GM23338 (cell line): ENCODE measurements around the gene GAB2. TPM values are rescaled to one million over a fixed set of nuclear protein-coding genes. Genes with fewer than 3 reads are reported as not detected.

Experiments
- ATAC-seq: fragments of 200-7000 bp; cut with Tn5 transposase; 3 replicates; pipeline ENCODE4 v1.9.1; 2020
- DNase-seq: peaks from one replicate; pipeline ENCODE4 v3.0.0-alpha.2; 2015; ENCODE audit warnings: low spot score
- H2AFZ ChIP-seq: fragments of 200-600 bp; sonication (generic); 2 replicates; pipeline ENCODE4 v1.8.0; 2016; ENCODE audit warnings: antibody characterized with exemption, mild to moderate bottlenecking, moderate library complexity
- H3F3A ChIP-seq: fragments of 200-600 bp; sonication (generic); replicated peaks from 2 replicates; pipeline ENCODE4 v1.8.0; 2017; ENCODE audit warnings: antibody characterized with exemption, mixed run types, low read depth
- H3K27ac ChIP-seq: fragments of 200-600 bp; sonication (generic); 2 replicates; pipeline ENCODE4 v1.6.1; 2016; ENCODE audit warnings: low read depth
- H3K27me3 ChIP-seq: fragments of 200-600 bp; sonication (generic); 2 replicates; pipeline ENCODE4 v1.8.0; 2016; ENCODE audit warnings: mild to moderate bottlenecking, mixed run types, moderate library complexity; ENCODE audit not compliant: insufficient read depth
- H3K36me3 ChIP-seq: fragments of 200-600 bp; sonication (generic); 2 replicates; pipeline ENCODE4 v1.8.0; 2016; ENCODE audit warnings: mild to moderate bottlenecking; ENCODE audit not compliant: insufficient read depth
- H3K4me1 ChIP-seq: fragments of 200-600 bp; sonication (generic); 2 replicates; pipeline ENCODE4 v1.8.0; 2016; ENCODE audit warnings: mild to moderate bottlenecking, moderate library complexity; ENCODE audit not compliant: insufficient read depth
- H3K4me2 ChIP-seq: fragments of 200-600 bp; sonication (generic); 2 replicates; pipeline ENCODE4 v1.7.1; 2017; ENCODE audit warnings: mixed run types
- H3K4me3 ChIP-seq: fragments of 200-600 bp; sonication (generic); 2 replicates; pipeline ENCODE4 v1.6.1; 2016; ENCODE audit warnings: mixed run types
- H3K79me2 ChIP-seq: fragments of 200-600 bp; sonication (generic); replicated peaks from 2 replicates; pipeline ENCODE4 v1.8.0; 2017; ENCODE audit warnings: mild to moderate bottlenecking; ENCODE audit not compliant: insufficient read depth
- H3K9me2 ChIP-seq: fragments of 200-600 bp; sonication (generic); 2 replicates; pipeline ENCODE4 v1.8.0; 2017; ENCODE audit not compliant: insufficient read depth
- H4K20me1 ChIP-seq: fragments of 200-600 bp; sonication (generic); replicated peaks from 2 replicates; pipeline ENCODE4 v1.8.0; 2017; ENCODE audit warnings: mild to moderate bottlenecking; ENCODE audit not compliant: insufficient read depth
- H3K27ac Mint-ChIP-seq: 2 replicates; pipeline ENCODE4 v1.8.0; 2020; ENCODE audit warnings: inconsistent platforms, mild to moderate bottlenecking, moderate library complexity, mixed read lengths
- H3K27me3 Mint-ChIP-seq: 3 replicates; pipeline ENCODE4 v1.8.0; 2022; ENCODE audit warnings: low read depth, mild to moderate bottlenecking, moderate library complexity, mixed read lengths, inconsistent platforms; ENCODE audit not compliant: insufficient read depth, poor library complexity
- H3K36me3 Mint-ChIP-seq: 3 replicates; pipeline ENCODE4 v1.8.0; 2021; ENCODE audit warnings: low read depth, mild to moderate bottlenecking, inconsistent platforms, moderate library complexity, mixed read lengths
- H3K4me1 Mint-ChIP-seq: 3 replicates; pipeline ENCODE4 v1.8.0; 2020; ENCODE audit warnings: mild to moderate bottlenecking, inconsistent platforms, mixed read lengths
- H3K4me3 Mint-ChIP-seq: 3 replicates; pipeline ENCODE4 v1.8.0; 2021; ENCODE audit warnings: moderate library complexity, mild to moderate bottlenecking, inconsistent platforms, mixed read lengths
- H3K9me3 Mint-ChIP-seq: 3 replicates; pipeline ENCODE4 v1.8.0; 2020; ENCODE audit warnings: moderate library complexity, mild to moderate bottlenecking, inconsistent platforms, mixed read lengths
- CTCF ChIP-seq, 2 experiments: fragments of 200-600 bp in 1 of 2; sonication (generic) in 1 of 2; conservative IDR thresholded peaks; 2 replicates each; pipeline versions ENCODE4 v1.5.1 to v1.6.1; 2016 to 2017; ENCODE audit warnings: antibody characterized with exemption in 2 of 2, low read depth in 2 of 2, mild to moderate bottlenecking in 2 of 2, moderate library complexity in 1 of 2
- ETS1 ChIP-seq: IDR thresholded peaks from 2 replicates; pipeline ENCODE4 v1.6.1; 2016; ENCODE audit warnings: antibody characterized with exemption
- POLR2AphosphoS5 ChIP-seq: IDR thresholded peaks from 2 replicates; pipeline ENCODE4 v1.6.1; 2016; ENCODE audit warnings: antibody characterized with exemption, low read depth
- ZNF114 ChIP-seq: fragments of 250-450 bp; sonication (Bioruptor Pico); IDR thresholded peaks from 2 replicates; pipeline ENCODE4 v1.5.0; 2020; ENCODE audit warnings: mild to moderate bottlenecking, moderate library complexity
- ZNF331 ChIP-seq: fragments of 250-450 bp; sonication (Bioruptor Pico); IDR thresholded peaks from 2 replicates; pipeline ENCODE4 v1.5.0; 2020; ENCODE audit warnings: low read depth, mild to moderate bottlenecking, moderate library complexity
- polyA plus RNA-seq: library from polyadenylated mRNA; unstranded; fragments of >200 nt; fragmentation: Nextera tagmentation; extraction: Ambion mirVana; gene quantifications from 2 replicates; pipeline ENCODE4 v1.2.1, GENCODE V29; 2016
- total RNA-seq: library from RNA; depleted of rRNA; stranded (reverse); fragments of >200 nt; shearing (Covaris generic); gene quantifications from 2 replicates; pipeline ENCODE4 v1.2.3, GENCODE V29; 2014

Gene GAB2
- total and polyA plus RNA-seq, 2 experiments from 2014 or later: 2.0 to 10.8 TPM

GRCh38 chr11:78195917-78196560, 221.6 kb downstream of the GAB2 start (continued):
- TF ChIP-seq CTCF (conservative IDR thresholded peaks at IDR 0.05; ENCODE audit: low read depth in 2 of 2) (no peak), ZNF114 (CRISPR knock-in tag) (no peak), ZNF331 (CRISPR knock-in tag) (no peak), ETS1 (no peak)

- H3K36me3 ChIP-seq: no peaks in the 10 kb centered on the region
- Mint-ChIP-seq H3K9me3 (no peaks in the 10 kb centered on the region), H3K4me1 (peaks cover 8% of the 10 kb centered on the region), H3K36me3 (peaks cover 4% of the 10 kb centered on the region; the same call in 2 of the 3 replicates), H3K27ac (no peak overlapping the region), H3K27me3 (peaks cover 16% of the 10 kb centered on the region), H3K4me3 (no peak overlapping the region)
- no peak overlapping the region for H2AFZ ChIP-seq
- TF ChIP-seq CTCF (conservative IDR thresholded peaks at IDR 0.05; ENCODE audit: low read depth in 2 of 2) (no peak), POLR2AphosphoS5 (no peak), ETS1 (no peak), ZNF331 (CRISPR knock-in tag) (no peak)
- peaks cover 4% of the 10 kb centered on the region; the same call in 1 of the 2 replicates for H3K4me1 ChIP-seq
- H3K4me2 ChIP-seq: no peak overlapping the region
- no peaks in the 10 kb centered on the region for H3K9me2 ChIP-seq
- H3K79me2 ChIP-seq: no peaks in the 10 kb centered on the region
- H3F3A ChIP-seq: 0 out of 2 replicates have a peak, but pooled peaks cover 1% of the 10 kb centered on the region
- no peak overlapping the region for H3K27ac ChIP-seq
- no peak overlapping the region for H3K4me3 ChIP-seq
- H4K20me1 ChIP-seq: no peaks in the 10 kb centered on the region
- ATAC-seq (no peak), DNase-seq (no peak)
- no peaks in the 10 kb centered on the region for H3K27me3 ChIP-seq
These were observed 223.1 kb downstream of the GAB2 start for GRCh38 chr11:78194490-78194889.
